ENCODE measurements around the gene PITPNM3. TPM values are rescaled to one million over a fixed set of nuclear protein-coding genes. Genes with fewer than 3 reads are reported as not detected.
A peak's percentile ranks its signal among the peaks of the same experiment; 100 is the strongest.

PITPNM3 gene
- total RNA-seq, 2 donors from 2014 or later: 1.3 to 3.4 TPM

DNA sequence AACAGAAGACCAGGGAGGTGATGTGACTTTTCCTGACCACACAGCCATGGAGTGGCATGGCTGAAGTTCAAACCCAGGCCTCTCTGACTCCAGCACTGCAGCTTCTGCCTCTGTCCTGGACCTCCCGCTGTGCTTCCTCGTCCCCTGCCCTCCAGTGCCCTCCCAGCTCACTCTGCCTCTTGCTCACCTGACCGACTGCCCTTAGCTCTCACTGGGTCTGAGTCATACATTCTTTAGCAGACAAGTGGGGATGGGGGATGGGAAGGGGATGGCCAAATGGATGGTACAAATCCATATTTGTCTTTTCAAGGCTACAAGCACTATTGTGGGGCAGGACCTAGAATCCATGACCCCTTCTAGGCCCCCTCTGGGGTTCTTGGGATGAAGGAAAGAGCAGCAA, 33.0 kb downstream of the PITPNM3 start:
- H3K27me3 ChIP-seq: no peaks in the 10 kb centered on the region
- no peaks in the 10 kb centered on the region for H3K9me3 ChIP-seq
- H3K27ac ChIP-seq: no peak overlapping the region
- H3K36me3 ChIP-seq (replicated peaks in 1 of 2; ENCODE audit: insufficient read depth in 1 of 2, low read depth in 2 of 2): no peaks in the 10 kb centered on the region
- no peak overlapping the region for H3K4me3 ChIP-seq
- TF ChIP-seq POLR2A (IDR thresholded peaks at IDR 0.05): no peak
- TF ChIP-seq, protein P1, sequence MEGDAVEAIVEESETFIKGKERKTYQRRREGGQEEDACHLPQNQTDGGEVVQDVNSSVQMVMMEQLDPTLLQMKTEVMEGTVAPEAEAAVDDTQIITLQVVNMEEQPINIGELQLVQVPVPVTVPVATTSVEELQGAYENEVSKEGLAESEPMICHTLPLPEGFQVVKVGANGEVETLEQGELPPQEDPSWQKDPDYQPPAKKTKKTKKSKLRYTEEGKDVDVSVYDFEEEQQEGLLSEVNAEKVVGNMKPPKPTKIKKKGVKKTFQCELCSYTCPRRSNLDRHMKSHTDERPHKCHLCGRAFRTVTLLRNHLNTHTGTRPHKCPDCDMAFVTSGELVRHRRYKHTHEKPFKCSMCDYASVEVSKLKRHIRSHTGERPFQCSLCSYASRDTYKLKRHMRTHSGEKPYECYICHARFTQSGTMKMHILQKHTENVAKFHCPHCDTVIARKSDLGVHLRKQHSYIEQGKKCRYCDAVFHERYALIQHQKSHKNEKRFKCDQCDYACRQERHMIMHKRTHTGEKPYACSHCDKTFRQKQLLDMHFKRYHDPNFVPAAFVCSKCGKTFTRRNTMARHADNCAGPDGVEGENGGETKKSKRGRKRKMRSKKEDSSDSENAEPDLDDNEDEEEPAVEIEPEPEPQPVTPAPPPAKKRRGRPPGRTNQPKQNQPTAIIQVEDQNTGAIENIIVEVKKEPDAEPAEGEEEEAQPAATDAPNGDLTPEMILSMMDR (IDR thresholded peaks at IDR 0.05): no peak
- H3K4me1 ChIP-seq: no peaks in the 10 kb centered on the region
- ATAC-seq: peak; percentile 68
- WGBS, 2 donors: 68 to 72% methylated on average over 3 of the region's 3 CpGs
- intact Hi-C loops (cut with DNase I): no loop called here
- peak in 2 of 4 donors; percentile 14 to 26 for DNase-seq

- no peak overlapping the region for H3K27ac ChIP-seq
- DNase-seq: no peak
- H3K4me1 ChIP-seq: no peaks in the 10 kb centered on the region
- no peaks in the 10 kb centered on the region for H3K9me3 ChIP-seq
- TF ChIP-seq, protein P1 (IDR thresholded peaks at IDR 0.05): no peak
- intact Hi-C loops (cut with DNase I): no loop called here
- no peak for ATAC-seq
- WGBS, 2 donors: 95 to 97% methylated on average over 5 of the region's 5 CpGs
- no peaks in the 10 kb centered on the region for H3K36me3 ChIP-seq (replicated peaks in 1 of 2; ENCODE audit: insufficient read depth in 1 of 2, low read depth in 2 of 2)
- H3K4me3 ChIP-seq: no peak overlapping the region
- H3K27me3 ChIP-seq: no peaks in the 10 kb centered on the region
Observed at GRCh38 chr17:6521586-6521985, 34.8 kb downstream of the PITPNM3 start.

- no peaks in the 10 kb centered on the region for H3K4me1 ChIP-seq
- H3K36me3 ChIP-seq (replicated peaks in 1 of 2; ENCODE audit: insufficient read depth in 1 of 2, low read depth in 2 of 2): no peaks in the 10 kb centered on the region
- DNase-seq: no peak
- ATAC-seq: no peak
- no peak for TF ChIP-seq POLR2A (IDR thresholded peaks at IDR 0.05)
- TF ChIP-seq, protein P1 (IDR thresholded peaks at IDR 0.05): no peak
- 77 to 95% methylated on average over 1 of the region's 1 CpG for WGBS, 2 donors
- no peak overlapping the region for H3K4me3 ChIP-seq
- no peak overlapping the region for H3K27ac ChIP-seq
- no peaks in the 10 kb centered on the region for H3K27me3 ChIP-seq
- H3K9me3 ChIP-seq: no peaks in the 10 kb centered on the region
- intact Hi-C loops (cut with DNase I): no loop called here
Observed at GRCh38 chr17:6517062-6517461, 39.3 kb downstream of the PITPNM3 start.

GRCh38 chr17:6514371-6514770, 42.0 kb downstream of the PITPNM3 start:
- TF ChIP-seq, protein P1 (IDR thresholded peaks at IDR 0.05): no peak
- no peak for TF ChIP-seq POLR2A (IDR thresholded peaks at IDR 0.05)
- no peak overlapping the region for H3K27ac ChIP-seq
- intact Hi-C loops (cut with DNase I): no loop called here
- no peaks in the 10 kb centered on the region for H3K9me3 ChIP-seq
- H3K4me3 ChIP-seq: no peak overlapping the region
- DNase-seq (no peak), ATAC-seq (no peak)
- whole genome bisulfite sequencing, 2 donors: 76 to 84% methylated on average over 3 of the region's 3 CpGs
- no peaks in the 10 kb centered on the region for H3K27me3 ChIP-seq
- H3K4me1 ChIP-seq: peaks cover 12% of the 10 kb centered on the region
- H3K36me3 ChIP-seq (replicated peaks in 1 of 2; ENCODE audit: insufficient read depth in 1 of 2, low read depth in 2 of 2): no peaks in the 10 kb centered on the region

GRCh38 chr17:6512552-6512951, 43.8 kb downstream of the PITPNM3 start:
- H3K4me3 ChIP-seq: no peak overlapping the region
- H3K4me1 ChIP-seq: peaks cover 20% of the 10 kb centered on the region
- no peak for DNase-seq
- 30 to 38% methylated on average over 2 of the region's 2 CpGs for WGBS, 2 donors
- ATAC-seq: no peak
- no peaks in the 10 kb centered on the region for H3K27me3 ChIP-seq
- intact Hi-C loops (cut with DNase I): no loop called here
- peak overlapping the region in 1 of 4 donors; percentile 29 for H3K27ac ChIP-seq
- TF ChIP-seq, protein P1 (IDR thresholded peaks at IDR 0.05): no peak
- no peak for TF ChIP-seq POLR2A (IDR thresholded peaks at IDR 0.05)
- no peaks in the 10 kb centered on the region for H3K36me3 ChIP-seq (replicated peaks in 1 of 2; ENCODE audit: insufficient read depth in 1 of 2, low read depth in 2 of 2)
- H3K9me3 ChIP-seq: no peaks in the 10 kb centered on the region
